Activated naive CD8-positive, alpha-beta T cell treated with anti-CD3 and anti-CD28 coated beads for 36 hours (primary cell): ENCODE data around the gene BSX. TPM values are rescaled to one million over a fixed set of nuclear protein-coding genes. Genes with fewer than 3 reads are reported as not detected.

Experiments
- DNase-seq: peaks from one replicate; pipeline ENCODE4 v3.0.0; 2021
- H3K27ac Mint-ChIP-seq: one replicate; pipeline ENCODE4 v1.8.0; 2022; ENCODE audit warnings: mild to moderate bottlenecking, moderate library complexity, mixed read lengths
- H3K27me3 Mint-ChIP-seq: one replicate; pipeline ENCODE4 v1.8.0; 2022; ENCODE audit warnings: mild to moderate bottlenecking, mixed read lengths
- H3K36me3 Mint-ChIP-seq: one replicate; pipeline ENCODE4 v1.8.0; 2021; ENCODE audit warnings: mild to moderate bottlenecking, mixed read lengths
- H3K4me1 Mint-ChIP-seq: one replicate; pipeline ENCODE4 v1.8.0; 2021; ENCODE audit warnings: mixed read lengths
- H3K4me3 Mint-ChIP-seq: one replicate; pipeline ENCODE4 v1.8.0; 2022; ENCODE audit warnings: mild to moderate bottlenecking, moderate library complexity, mixed read lengths
- H3K9me3 Mint-ChIP-seq: one replicate; pipeline ENCODE4 v1.8.0; 2022; ENCODE audit warnings: mixed read lengths
- total RNA-seq, 2 experiments: library from RNA; stranded (reverse); gene quantifications; one replicate each; pipeline ENCODE4 v1.2.3, GENCODE V29; 2021

The BSX gene
- total RNA-seq, 2 experiments from 2014 or later = not detected

DNA sequence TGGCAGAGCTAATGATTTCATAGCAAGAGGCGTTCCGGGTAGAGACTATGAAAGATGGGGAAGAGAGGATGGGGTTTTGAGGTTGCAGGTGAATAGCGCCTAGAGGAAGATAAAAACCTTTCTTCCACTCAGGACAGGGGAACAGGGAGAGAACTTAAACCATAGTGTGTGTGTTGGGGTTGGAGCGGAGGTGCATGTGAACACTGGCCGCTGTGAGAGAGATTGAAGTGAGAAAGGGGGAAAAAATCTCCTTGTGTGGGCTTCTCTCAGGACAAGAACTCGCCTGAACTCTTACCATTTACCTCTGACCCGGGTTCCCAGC lies 3.4 kb downstream of the BSX start:
- Mint-ChIP-seq H3K27me3 (peaks cover 98% of the 10 kb centered on the region), H3K27ac (no peak overlapping the region), H3K4me1 (peaks cover 28% of the 10 kb centered on the region), H3K36me3 (peaks cover 3% of the 10 kb centered on the region), H3K4me3 (no peak overlapping the region), H3K9me3 (peaks cover 3% of the 10 kb centered on the region)
- DNase-seq = no peak

GRCh38 chr11:122977470-122978298 lies 4.0 kb downstream of the BSX start:
- Mint-ChIP-seq H3K4me1 (peaks cover 23% of the 10 kb centered on the region), H3K36me3 (peaks cover 3% of the 10 kb centered on the region), H3K9me3 (peaks cover 3% of the 10 kb centered on the region), H3K27ac (no peak overlapping the region), H3K27me3 (peaks cover 98% of the 10 kb centered on the region), H3K4me3 (no peak overlapping the region)
- no peak for DNase-seq

GRCh38 chr11:122976734-122977469 lies 4.7 kb downstream of the BSX start:
- Mint-ChIP-seq H3K27me3 (peaks cover 96% of the 10 kb centered on the region), H3K4me3 (peak overlapping the region; percentile 66), H3K9me3 (peaks cover 3% of the 10 kb centered on the region), H3K36me3 (peaks cover 3% of the 10 kb centered on the region), H3K4me1 (peaks cover 23% of the 10 kb centered on the region), H3K27ac (no peak overlapping the region)
- no peak for DNase-seq

DNA sequence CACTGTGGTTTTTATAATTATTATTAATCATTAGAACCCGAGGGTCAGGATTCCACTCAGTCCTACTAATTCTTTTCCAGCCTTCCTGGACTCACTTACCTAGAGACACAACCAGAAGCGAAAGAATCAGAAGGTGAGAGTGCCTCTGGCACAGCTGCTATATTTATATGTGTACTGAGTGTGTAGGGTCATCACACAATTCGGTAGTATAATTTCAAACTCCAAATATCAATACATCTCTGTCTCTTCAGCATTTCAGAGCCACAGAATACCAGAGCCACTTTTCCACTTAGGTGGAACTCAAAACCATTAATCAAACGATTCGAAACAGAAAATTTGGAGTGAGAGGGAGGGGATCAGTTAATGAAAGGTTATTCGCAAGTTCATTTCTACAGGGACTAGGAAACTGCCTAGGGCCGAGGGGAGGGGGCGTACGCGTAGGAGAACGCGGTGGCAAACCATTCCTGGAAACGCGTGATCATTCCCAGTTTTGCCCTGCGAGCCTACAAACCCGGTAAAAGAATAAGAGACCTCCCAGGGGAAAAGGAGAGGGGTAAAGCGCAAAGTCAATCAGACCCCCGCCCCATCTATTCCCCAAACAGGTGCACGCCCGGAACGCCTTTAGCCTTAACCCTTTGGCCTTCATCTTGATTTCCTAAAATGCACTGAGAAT lies 5.4 kb downstream of the BSX start:
- peaks cover 94% of the 10 kb centered on the region for H3K27me3 Mint-ChIP-seq
- H3K27ac Mint-ChIP-seq = no peak overlapping the region
- peaks cover 23% of the 10 kb centered on the region for H3K4me1 Mint-ChIP-seq
- peaks cover 3% of the 10 kb centered on the region for H3K9me3 Mint-ChIP-seq
- H3K36me3 Mint-ChIP-seq = peaks cover 3% of the 10 kb centered on the region
- DNase-seq = no peak
- H3K4me3 Mint-ChIP-seq = peak overlapping the region; percentile 66

DNA sequence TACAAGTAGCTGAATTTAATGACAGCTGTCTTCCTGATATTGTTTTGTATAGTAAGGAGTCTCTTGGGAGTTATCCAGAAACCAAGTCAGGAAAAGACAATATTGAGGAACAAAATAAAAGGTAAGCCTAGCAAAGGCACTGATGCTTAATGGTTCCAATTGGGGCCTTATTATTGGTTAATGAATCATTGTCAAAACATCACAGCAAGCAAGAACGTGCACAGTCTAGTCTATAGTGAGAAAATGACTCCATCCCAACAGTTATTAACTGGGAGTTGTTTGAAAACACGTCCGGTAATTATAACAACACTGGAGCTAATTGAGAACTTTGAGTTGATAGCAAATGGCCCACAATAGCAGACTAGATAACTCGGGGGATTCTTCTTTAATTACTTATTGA lies 17.7 kb downstream of the BSX start:
- peaks cover 3% of the 10 kb centered on the region for H3K4me1 Mint-ChIP-seq
- no peaks in the 10 kb centered on the region for H3K36me3 Mint-ChIP-seq
- H3K9me3 Mint-ChIP-seq = no peaks in the 10 kb centered on the region
- no peak overlapping the region for H3K4me3 Mint-ChIP-seq
- no peak for DNase-seq
- H3K27me3 Mint-ChIP-seq = peaks cover 38% of the 10 kb centered on the region
- H3K27ac Mint-ChIP-seq = no peak overlapping the region

- DNase-seq = no peak
- Mint-ChIP-seq H3K27me3 (no peaks in the 10 kb centered on the region), H3K9me3 (no peaks in the 10 kb centered on the region), H3K36me3 (no peaks in the 10 kb centered on the region), H3K4me3 (no peak overlapping the region), H3K27ac (no peak overlapping the region), H3K4me1 (peaks cover 4% of the 10 kb centered on the region)
Measured at GRCh38 chr11:122954455-122954854, 27.2 kb downstream of the BSX start.

DNA sequence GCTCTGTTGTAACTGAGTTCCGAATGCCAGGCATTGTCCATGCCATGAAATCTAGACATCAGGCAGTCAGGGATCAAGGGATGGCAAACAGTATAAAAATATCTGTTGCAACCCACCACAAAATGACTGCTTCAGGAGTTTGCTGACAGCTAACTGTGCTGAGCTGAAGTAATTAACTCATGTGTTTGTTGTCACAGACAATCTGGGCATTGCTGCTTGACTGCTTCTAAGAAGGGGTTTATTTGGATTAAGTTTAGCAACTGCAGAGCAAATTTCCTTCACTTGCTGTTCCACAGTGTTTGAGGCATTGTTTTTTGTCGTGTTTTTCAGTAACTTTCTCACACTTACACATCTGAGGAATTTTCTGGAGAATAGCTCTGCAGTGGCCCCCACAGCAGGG lies 30.4 kb downstream of the BSX start:
- no peaks in the 10 kb centered on the region for H3K9me3 Mint-ChIP-seq
- no peak overlapping the region for H3K27ac Mint-ChIP-seq
- H3K4me1 Mint-ChIP-seq = peaks cover 4% of the 10 kb centered on the region
- no peak overlapping the region for H3K4me3 Mint-ChIP-seq
- no peaks in the 10 kb centered on the region for H3K36me3 Mint-ChIP-seq
- no peaks in the 10 kb centered on the region for H3K27me3 Mint-ChIP-seq
- no peak for DNase-seq

DNA sequence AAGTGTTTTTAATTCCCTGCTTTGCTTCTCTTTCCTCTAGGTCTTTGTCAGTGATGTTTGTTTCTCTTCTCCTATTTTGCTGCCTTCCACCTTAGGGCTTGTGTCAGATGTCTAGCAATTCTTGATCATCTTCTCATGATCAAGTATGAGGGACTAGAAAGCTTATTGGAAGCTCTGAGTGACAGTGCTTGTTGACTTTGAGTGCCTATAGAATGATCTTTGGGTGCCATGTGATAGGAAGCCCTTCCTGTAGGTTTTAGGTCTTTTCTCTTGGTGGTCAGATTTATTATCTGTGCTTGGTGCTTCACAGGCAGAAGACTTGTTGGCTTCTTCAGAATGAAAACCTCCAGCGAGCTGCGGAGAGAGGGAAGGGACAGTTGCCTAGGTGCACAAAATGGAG lies 43.1 kb downstream of the BSX start:
- H3K4me1 Mint-ChIP-seq = no peaks in the 10 kb centered on the region
- no peak for DNase-seq
- no peak overlapping the region for H3K27ac Mint-ChIP-seq
- H3K36me3 Mint-ChIP-seq = no peaks in the 10 kb centered on the region
- H3K9me3 Mint-ChIP-seq = no peaks in the 10 kb centered on the region
- H3K27me3 Mint-ChIP-seq = no peaks in the 10 kb centered on the region
- no peak overlapping the region for H3K4me3 Mint-ChIP-seq

GRCh38 chr11:122937983-122938382 lies 43.7 kb downstream of the BSX start:
- no peaks in the 10 kb centered on the region for H3K9me3 Mint-ChIP-seq
- no peak overlapping the region for H3K4me3 Mint-ChIP-seq
- H3K27me3 Mint-ChIP-seq = no peaks in the 10 kb centered on the region
- no peak for DNase-seq
- H3K4me1 Mint-ChIP-seq = no peaks in the 10 kb centered on the region
- H3K36me3 Mint-ChIP-seq = no peaks in the 10 kb centered on the region
- no peak overlapping the region for H3K27ac Mint-ChIP-seq

GRCh38 chr11:122933416-122933815 lies 48.2 kb downstream of the BSX start:
- H3K9me3 Mint-ChIP-seq = no peaks in the 10 kb centered on the region
- no peak overlapping the region for H3K4me3 Mint-ChIP-seq
- no peak overlapping the region for H3K27ac Mint-ChIP-seq
- no peaks in the 10 kb centered on the region for H3K36me3 Mint-ChIP-seq
- DNase-seq = no peak
- H3K4me1 Mint-ChIP-seq = no peaks in the 10 kb centered on the region
- no peaks in the 10 kb centered on the region for H3K27me3 Mint-ChIP-seq

DNA sequence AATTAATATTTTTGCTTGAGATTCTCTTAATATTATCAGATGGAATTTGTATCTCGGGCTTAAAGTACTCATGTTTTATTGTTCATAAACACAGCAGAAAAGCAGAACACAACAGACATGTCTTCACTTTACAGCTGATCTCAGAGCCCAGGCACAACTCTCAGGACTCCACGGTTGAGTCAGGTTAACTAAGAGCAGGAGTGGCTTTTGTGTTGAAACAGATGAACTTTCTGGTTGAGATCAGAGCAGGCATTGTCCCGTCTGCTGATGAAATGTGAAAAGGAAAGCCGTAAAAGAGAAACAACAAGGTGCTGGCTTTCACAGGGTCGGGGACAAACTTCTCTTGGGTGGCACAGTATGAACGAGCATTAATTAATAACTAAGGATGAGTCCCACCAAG lies 50.1 kb downstream of the BSX start:
- H3K27ac Mint-ChIP-seq = no peak overlapping the region
- H3K36me3 Mint-ChIP-seq = no peaks in the 10 kb centered on the region
- H3K27me3 Mint-ChIP-seq = no peaks in the 10 kb centered on the region
- no peak for DNase-seq
- no peaks in the 10 kb centered on the region for H3K9me3 Mint-ChIP-seq
- H3K4me3 Mint-ChIP-seq = no peak overlapping the region
- H3K4me1 Mint-ChIP-seq = no peaks in the 10 kb centered on the region

Other genes starting within 250 kb of the BSX start
- 10 to 100 TPM; 21.9 to 22.3 TPM for gene CRTAM, start 143.3 kb downstream of the BSX start, total RNA-seq
- 1 to 10 TPM; 3.1 to 3.2 TPM for gene JHY, start 99.1 kb downstream of the BSX start, total RNA-seq
- gene HSPA8, start 80.3 kb upstream of the BSX start, total RNA-seq = 1,000 to 10,000 TPM; 3,149 to 3,177 TPM
- gene CLMP, start 213.4 kb upstream of the BSX start, total RNA-seq = under 1 TPM in 1 of 2 experiments, not detected in 1; 0.06 TPM